T-cell (primary cell): ENCODE data around the gene MCM3AP. TPM values are rescaled to one million over a fixed set of nuclear protein-coding genes. Genes with fewer than 3 reads are reported as not detected.
A peak's percentile ranks its signal among the peaks of the same experiment; 100 is the strongest.

Source experiments
- ATAC-seq, 4 experiments: fragments of 200-7000 bp in 3 of 4; fragments of 150-1000 bp in 1 of 4; cut with Tn5 transposase; replicated peaks in 1 of 4; 1 replicate in 3 of 4; 2 replicates in 1 of 4; pipeline ENCODE4 v1.10.0; 2021; ENCODE audit warnings: moderate library complexity in 3 of 4, mild to moderate bottlenecking in 2 of 4, moderate number of reproducible peaks in 1 of 4
- CTCF ChIA-PET, 2 donors: fragments of 300-600 bp; sonication (Branson Sonifier 250); formaldehyde crosslinking; loops; one replicate each; lab custom pipeline; 2022; ENCODE audit warnings: antibody characterized with exemption in 2 of 2; lab: Charles Lee
- POLR2A ChIA-PET, 2 donors: fragments of 300-600 bp; sonication (Branson Sonifier 250); formaldehyde crosslinking; loops; one replicate each; lab custom pipeline; 2022; ENCODE audit warnings: antibody characterized with exemption in 2 of 2; lab: Charles Lee
- DNase-seq, 35 experiments: peaks; one replicate each; pipeline versions ENCODE4 v3.0.0 to v3.0.0-alpha.2; 2013 to 2023
- H3K27ac ChIP-seq: one replicate; pipeline ENCODE4 v1.5.1; 2013; ENCODE audit warnings: low read length
- H3K27me3 ChIP-seq, 2 experiments: replicated peaks in 1 of 2; 1 replicate in 1 of 2; 2 replicates in 1 of 2; pipeline versions ENCODE4 v1.6.1 to v1.7.0; 2013; ENCODE audit warnings: low read length in 1 of 2, mixed read lengths in 1 of 2; ENCODE audit not compliant: control insufficient read depth in 2 of 2, insufficient read depth in 2 of 2; ENCODE audit errors: extremely low read depth in 1 of 2
- H3K36me3 ChIP-seq, 2 donors: 1 replicate in 1 of 2; 2 replicates in 1 of 2; pipeline versions ENCODE4 v1.6.1 to v1.7.0; 2013; ENCODE audit warnings: low read length in 1 of 2; ENCODE audit not compliant: control insufficient read depth in 2 of 2, insufficient read depth in 1 of 2; ENCODE audit errors: extremely low read depth in 1 of 2
- H3K4me1 ChIP-seq, 2 experiments: 1 replicate in 1 of 2; 2 replicates in 1 of 2; pipeline versions ENCODE4 v1.6.1 to v1.7.0; 2013; ENCODE audit warnings: low read length in 2 of 2, mixed read lengths in 1 of 2; ENCODE audit not compliant: insufficient read depth in 2 of 2, control insufficient read depth in 1 of 2; ENCODE audit errors: extremely low read depth in 1 of 2
- H3K4me3 ChIP-seq, 2 donors: 1 replicate in 1 of 2; 2 replicates in 1 of 2; pipeline versions ENCODE4 v1.5.1 to v1.7.0; 2013; ENCODE audit warnings: mild to moderate bottlenecking in 2 of 2, low read length in 1 of 2, moderate library complexity in 1 of 2; ENCODE audit not compliant: control insufficient read depth in 1 of 2; ENCODE audit errors: extremely low read depth in 1 of 2
- H3K9me3 ChIP-seq: 2 replicates; pipeline ENCODE4 v1.7.0; 2013
- H3K27ac Mint-ChIP-seq, 2 donors: one replicate each; pipeline ENCODE4 v1.8.0; 2020 to 2021; ENCODE audit warnings: mild to moderate bottlenecking in 2 of 2, mixed read lengths in 2 of 2
- H3K27me3 Mint-ChIP-seq, 2 donors: one replicate each; pipeline ENCODE4 v1.8.0; 2021 to 2022; ENCODE audit warnings: mixed read lengths in 2 of 2
- H3K36me3 Mint-ChIP-seq: one replicate; pipeline ENCODE4 v1.8.0; 2021; ENCODE audit warnings: mixed read lengths
- H3K4me1 Mint-ChIP-seq, 3 donors: one replicate each; pipeline ENCODE4 v1.8.0; 2020 to 2022; ENCODE audit warnings: mixed read lengths in 3 of 3, mild to moderate bottlenecking in 1 of 3
- H3K4me3 Mint-ChIP-seq, 3 donors: one replicate each; pipeline ENCODE4 v1.8.0; 2020 to 2022; ENCODE audit warnings: mild to moderate bottlenecking in 3 of 3, mixed read lengths in 3 of 3, moderate library complexity in 3 of 3
- H3K9me3 Mint-ChIP-seq, 3 donors: one replicate each; pipeline ENCODE4 v1.8.0; 2020 to 2022; ENCODE audit warnings: mixed read lengths in 3 of 3
- WGBS: methylation state at CpG from one replicate; pipeline ENCODE4 v1.1.5; 2013; ENCODE audit warnings: missing lambda C conversion rate; ENCODE audit not compliant: insufficient coverage; 5-methylcytosine and 5-hydroxymethylcytosine counted together
- total RNA-seq, 35 experiments: library from RNA in 6 of 35; stranded (reverse) in 6 of 35; fragments of 120-200 nt in 1 of 35; gene quantifications; one replicate each; pipeline versions ENCODE4 v1.2.1 to v1.2.4 and lab custom pipeline; 2013 to 2026

The MCM3AP gene
- total RNA-seq, 5 donors from 2014 or later (not counting 1 experiment from before 2014, with no cell fraction given), result 126 to 180 (median 166) TPM

DNA sequence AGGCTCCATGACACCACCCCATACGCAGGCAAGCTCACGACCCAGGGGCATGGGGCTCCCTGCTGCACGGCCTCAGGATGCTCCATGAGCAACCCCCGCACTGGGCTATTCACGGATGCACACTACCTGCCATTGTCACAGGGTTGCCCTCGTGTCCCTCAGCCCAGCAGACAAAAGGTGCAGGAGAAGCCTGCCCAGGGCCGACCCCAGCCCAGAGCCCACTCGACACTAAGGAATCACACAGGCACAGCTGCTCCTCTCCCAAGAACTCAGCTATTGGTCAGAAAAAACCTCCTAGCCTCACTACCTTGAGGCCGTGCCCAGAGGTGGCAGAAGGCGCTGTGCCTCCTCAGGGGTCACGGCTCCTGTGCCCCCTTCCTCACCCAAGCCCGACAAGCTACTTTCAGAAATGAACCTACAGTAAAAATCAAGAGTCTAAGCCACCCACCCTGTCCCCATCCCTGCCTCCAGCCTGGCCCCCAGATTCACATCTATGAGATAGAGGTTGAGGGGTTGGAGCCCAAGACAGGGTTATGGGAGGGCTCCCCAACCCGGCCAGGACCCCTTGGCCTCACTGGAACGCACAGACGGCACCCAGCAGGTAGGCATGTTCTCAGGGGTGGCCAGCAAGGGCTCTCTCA is 94.8 kb downstream of the MCM3AP start:
- Mint-ChIP-seq H3K27ac (no peak overlapping the region), H3K9me3 (no peaks in the 10 kb centered on the region), H3K4me3 (no peak overlapping the region), H3K27me3 (no peaks in the 10 kb centered on the region), H3K4me1 (peaks cover 0 to 1% (median under 1%) of the 10 kb centered on the region in 3 donors), H3K36me3 (peaks cover 12% of the 10 kb centered on the region)
- no peak overlapping the region for H3K27ac ChIP-seq
- ChIA-PET CTCF (interaction anchor here in 1 of 2 donors (0.6 kb wide), 1 partner anchor 15 kb away, joined by 3 read pairs; no protein-coding TSS in a partner anchor), POLR2A (no interaction called here)
- ATAC-seq (no peak), DNase-seq (no peak)
- H3K9me3 ChIP-seq, result no peaks in the 10 kb centered on the region
- no peak overlapping the region for H3K4me3 ChIP-seq
- 89% methylated on average over 11 of the region's 15 CpGs for WGBS
- H3K36me3 ChIP-seq, result peaks cover 15 to 27% of the 10 kb centered on the region in 2 donors
- H3K27me3 ChIP-seq, result no peaks in the 10 kb centered on the region
- no peaks in the 10 kb centered on the region for H3K4me1 ChIP-seq

GRCh38 chr21:46189959-46190490 is 95.4 kb downstream of the MCM3AP start:
- DNase-seq (no peak), ATAC-seq (no peak)
- Mint-ChIP-seq H3K27ac (no peak overlapping the region), H3K4me3 (no peak overlapping the region), H3K27me3 (peaks cover 0 to 5% of the 10 kb centered on the region in 2 donors), H3K36me3 (peaks cover 12% of the 10 kb centered on the region), H3K9me3 (no peaks in the 10 kb centered on the region), H3K4me1 (peaks cover 3 to 7% (median 3%) of the 10 kb centered on the region in 3 donors)
- WGBS, result 97% methylated on average over 13 of the region's 14 CpGs
- POLR2A ChIA-PET, result no interaction called here
- CTCF ChIA-PET, result interaction anchor here in 1 of 2 donors (0.6 kb wide), 1 partner anchor 14 kb away, joined by 3 read pairs; no protein-coding TSS in a partner anchor
- H3K36me3 ChIP-seq, result peaks cover 11 to 22% of the 10 kb centered on the region in 2 donors
- no peak overlapping the region for H3K4me3 ChIP-seq
- peaks cover 0 to 2% of the 10 kb centered on the region in 2 experiments for H3K4me1 ChIP-seq
- no peaks in the 10 kb centered on the region for H3K27me3 ChIP-seq
- H3K27ac ChIP-seq, result no peak overlapping the region
- no peaks in the 10 kb centered on the region for H3K9me3 ChIP-seq

GRCh38 chr21:46189213-46189958 is 96.0 kb downstream of the MCM3AP start:
- POLR2A ChIA-PET, result no interaction called here
- 82% methylated on average over 8 of the region's 9 CpGs for WGBS
- Histone ChIP-seq H3K27ac (no peak overlapping the region), H3K4me3 (no peak overlapping the region), H3K9me3 (no peaks in the 10 kb centered on the region), H3K27me3 (peaks cover 0 to 6% of the 10 kb centered on the region in 2 experiments), H3K4me1 (peaks cover 0 to 7% of the 10 kb centered on the region in 2 experiments), H3K36me3 (peaks cover 7 to 16% of the 10 kb centered on the region in 2 donors)
- H3K27me3 Mint-ChIP-seq, result peaks cover 0 to 5% of the 10 kb centered on the region in 2 donors
- H3K27ac Mint-ChIP-seq, result no peak overlapping the region
- ATAC-seq, result no peak
- DNase-seq, result peak in 1 of 35 experiments; percentile 4
- CTCF ChIA-PET, result no interaction called here
- H3K9me3 Mint-ChIP-seq, result no peaks in the 10 kb centered on the region
- peaks cover 6 to 11% (median 6%) of the 10 kb centered on the region in 3 donors for H3K4me1 Mint-ChIP-seq
- peaks cover 11% of the 10 kb centered on the region for H3K36me3 Mint-ChIP-seq
- no peak overlapping the region for H3K4me3 Mint-ChIP-seq

DNA sequence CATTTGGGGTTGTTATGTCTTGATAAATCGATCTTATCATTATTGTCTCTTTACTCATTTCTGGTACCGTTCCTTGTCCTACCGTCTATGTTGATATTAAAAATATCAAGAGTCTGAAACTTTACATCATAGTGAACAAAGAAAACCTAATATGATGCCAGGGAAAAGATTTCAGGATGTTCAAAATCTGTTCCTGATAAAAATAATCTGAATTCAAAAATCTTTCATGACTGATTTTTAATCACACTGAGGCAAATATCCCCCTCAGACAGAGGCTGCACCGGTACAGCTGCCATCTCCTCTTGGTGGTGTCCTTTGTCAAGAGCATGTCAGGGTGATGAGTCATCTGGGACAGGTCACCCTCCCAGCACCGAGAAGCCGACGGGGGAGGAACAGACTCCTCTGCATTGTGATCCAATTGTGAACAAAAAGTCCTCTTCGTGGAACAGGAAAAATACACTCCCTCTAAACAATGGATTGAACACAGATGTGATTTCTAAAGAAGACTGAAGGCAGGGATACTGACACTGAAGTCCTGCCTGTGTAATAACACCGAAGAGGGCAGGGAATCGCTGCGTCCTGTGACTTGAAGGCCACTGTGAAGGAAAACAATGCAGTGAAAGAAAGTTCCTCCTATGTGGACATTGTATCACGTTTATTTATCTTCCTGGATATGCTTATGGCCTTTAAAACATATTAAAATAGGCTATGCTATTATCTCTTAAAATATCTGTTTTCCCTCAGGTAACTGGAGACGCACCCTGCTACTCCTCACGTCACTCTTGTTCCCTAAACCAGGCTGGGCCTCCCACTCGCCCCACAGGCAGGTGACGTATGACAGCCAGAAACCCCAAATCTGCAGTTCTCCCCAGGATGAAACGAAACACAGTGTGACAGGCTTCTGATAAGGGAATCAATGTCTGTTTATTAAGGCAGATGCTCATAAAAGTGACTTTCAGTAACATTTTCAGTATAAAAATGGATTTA is 96.9 kb downstream of the MCM3AP start:
- no peak overlapping the region for H3K27ac Mint-ChIP-seq
- no peak overlapping the region for H3K4me3 Mint-ChIP-seq
- H3K36me3 ChIP-seq, result peaks cover 3 to 8% of the 10 kb centered on the region in 2 donors
- H3K27me3 ChIP-seq, result peaks cover 0 to 12% of the 10 kb centered on the region in 2 experiments
- H3K4me3 ChIP-seq, result no peak overlapping the region
- no peaks in the 10 kb centered on the region for H3K9me3 Mint-ChIP-seq
- ATAC-seq (no peak), DNase-seq (peak in 1 of 35 experiments; percentile 3)
- peaks cover 3% of the 10 kb centered on the region for H3K36me3 Mint-ChIP-seq
- WGBS, result 89% methylated on average over 5 of the region's 17 CpGs
- CTCF ChIA-PET, result no interaction called here
- no peaks in the 10 kb centered on the region for H3K9me3 ChIP-seq
- peaks cover 6 to 11% (median 9%) of the 10 kb centered on the region in 3 donors for H3K4me1 Mint-ChIP-seq
- POLR2A ChIA-PET, result no interaction called here
- no peak overlapping the region for H3K27ac ChIP-seq
- H3K27me3 Mint-ChIP-seq, result peaks cover 0 to 5% of the 10 kb centered on the region in 2 donors
- H3K4me1 ChIP-seq, result peaks cover 0 to 14% of the 10 kb centered on the region in 2 experiments

GRCh38 chr21:46187814-46188213 is 97.6 kb downstream of the MCM3AP start:
- no peak overlapping the region for H3K4me3 ChIP-seq
- no peak for ATAC-seq
- peaks cover 3 to 5% of the 10 kb centered on the region in 2 donors for H3K36me3 ChIP-seq
- Mint-ChIP-seq H3K9me3 (no peaks in the 10 kb centered on the region), H3K4me1 (peaks cover 6 to 12% (median 11%) of the 10 kb centered on the region in 3 donors), H3K27me3 (peaks cover 0 to 5% of the 10 kb centered on the region in 2 donors), H3K4me3 (no peak overlapping the region), H3K27ac (no peak overlapping the region), H3K36me3 (no peaks in the 10 kb centered on the region)
- H3K9me3 ChIP-seq, result no peaks in the 10 kb centered on the region
- POLR2A ChIA-PET, result no interaction called here
- CTCF ChIA-PET, result no interaction called here
- DNase-seq, result no peak
- WGBS, result 85% methylated on average over 4 of the region's 7 CpGs
- peaks cover 0 to 16% of the 10 kb centered on the region in 2 experiments for H3K27me3 ChIP-seq
- no peak overlapping the region for H3K27ac ChIP-seq
- peaks cover 0 to 18% of the 10 kb centered on the region in 2 experiments for H3K4me1 ChIP-seq
